Measurements from ENCODE around the gene MICOS13. TPM values are rescaled to one million over a fixed set of nuclear protein-coding genes. Genes with fewer than 3 reads are reported as not detected.

The MICOS13 gene
- total RNA-seq, 1 experiment from 2014 or later, result 32.5 TPM

DNA sequence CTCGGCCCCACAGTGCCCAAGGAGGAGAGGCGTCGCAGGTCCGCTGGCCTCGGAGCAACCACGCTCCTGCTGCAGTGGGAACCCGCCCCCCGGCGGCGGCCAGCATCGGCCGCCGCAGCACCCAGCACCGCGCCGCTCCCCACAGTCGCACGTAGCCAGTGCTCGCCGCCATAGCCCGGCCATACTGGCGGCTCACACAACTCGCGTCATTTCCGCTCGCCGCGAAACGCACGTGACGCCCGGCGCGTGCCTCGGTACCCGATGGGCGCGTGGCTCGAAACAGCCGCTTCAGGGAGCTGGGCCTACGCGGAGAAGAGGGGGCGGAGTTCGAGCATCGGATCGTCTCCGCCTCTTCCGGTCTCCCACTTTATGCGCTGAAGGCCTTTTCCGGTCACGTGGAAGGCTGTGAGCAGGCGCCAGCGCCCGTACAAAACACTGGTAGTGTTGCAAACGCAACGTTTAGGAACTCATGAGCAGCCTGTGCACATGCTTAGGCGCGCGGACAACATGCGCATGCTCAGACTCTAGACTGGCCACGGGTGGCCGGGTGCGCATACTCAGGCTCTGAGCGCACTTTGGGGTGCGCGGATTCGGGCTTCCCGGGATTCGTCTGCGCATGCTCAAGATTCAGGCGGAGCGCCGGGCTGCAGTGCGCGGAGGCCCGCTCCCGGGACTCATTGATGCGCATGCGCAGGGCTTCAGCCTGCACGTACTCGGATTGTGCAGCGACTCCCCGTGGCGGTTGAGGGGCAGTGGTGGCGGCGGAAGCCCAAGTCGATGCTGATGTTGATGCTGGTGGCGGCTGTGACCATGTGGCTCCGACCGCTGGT lies 39.9 kb upstream of the MICOS13 start, which contains the start of the genes CATSPERD and LONP1 (continued):
- TF ChIP-seq, protein P1, sequence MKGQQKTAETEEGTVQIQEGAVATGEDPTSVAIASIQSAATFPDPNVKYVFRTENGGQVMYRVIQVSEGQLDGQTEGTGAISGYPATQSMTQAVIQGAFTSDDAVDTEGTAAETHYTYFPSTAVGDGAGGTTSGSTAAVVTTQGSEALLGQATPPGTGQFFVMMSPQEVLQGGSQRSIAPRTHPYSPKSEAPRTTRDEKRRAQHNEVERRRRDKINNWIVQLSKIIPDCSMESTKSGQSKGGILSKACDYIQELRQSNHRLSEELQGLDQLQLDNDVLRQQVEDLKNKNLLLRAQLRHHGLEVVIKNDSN (CRISPR knock-in tag; IDR thresholded peaks at IDR 0.05), result peak; percentile 98
- TF ChIP-seq SP1 (CRISPR knock-in tag; conservative IDR thresholded peaks at IDR 0.05) (peak; percentile 99), NR1H2 (CRISPR knock-in tag; IDR thresholded peaks at IDR 0.05) (no peak), GABPB1 (CRISPR knock-in tag; IDR thresholded peaks at IDR 0.05) (peak; percentile 95), RORB (CRISPR knock-in tag; IDR thresholded peaks at IDR 0.05) (no peak), AFF4 (CRISPR knock-in tag; IDR thresholded peaks at IDR 0.05; ENCODE audit: borderline replicate concordance) (no peak), ZNF219 (CRISPR knock-in tag; IDR thresholded peaks at IDR 0.05; ENCODE audit: borderline replicate concordance) (no peak), TEAD1 (CRISPR knock-in tag; IDR thresholded peaks at IDR 0.05) (peak; percentile 85; the same call in 1 of the 2 replicates), JUN (CRISPR knock-in tag; IDR thresholded peaks at IDR 0.05) (no peak), ARID4B (CRISPR knock-in tag; IDR thresholded peaks at IDR 0.05; ENCODE audit: borderline replicate concordance) (0 out of 2 replicates have a peak, but pooled peaks have one; percentile 60), ELF4 (CRISPR knock-in tag; IDR thresholded peaks at IDR 0.05; ENCODE audit: low read depth) (no peak), JAZF1 (CRISPR knock-in tag; IDR thresholded peaks at IDR 0.05) (no peak)
- TF ChIP-seq, protein P2, sequence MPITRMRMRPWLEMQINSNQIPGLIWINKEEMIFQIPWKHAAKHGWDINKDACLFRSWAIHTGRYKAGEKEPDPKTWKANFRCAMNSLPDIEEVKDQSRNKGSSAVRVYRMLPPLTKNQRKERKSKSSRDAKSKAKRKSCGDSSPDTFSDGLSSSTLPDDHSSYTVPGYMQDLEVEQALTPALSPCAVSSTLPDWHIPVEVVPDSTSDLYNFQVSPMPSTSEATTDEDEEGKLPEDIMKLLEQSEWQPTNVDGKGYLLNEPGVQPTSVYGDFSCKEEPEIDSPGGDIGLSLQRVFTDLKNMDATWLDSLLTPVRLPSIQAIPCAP (CRISPR knock-in tag; IDR thresholded peaks at IDR 0.05), result no peak

GRCh38 chr19:5719274-5719960 lies 39.1 kb upstream of the MICOS13 start:
- TF ChIP-seq ARID4B (CRISPR knock-in tag; IDR thresholded peaks at IDR 0.05; ENCODE audit: borderline replicate concordance) (0 out of 2 replicates have a peak, but pooled peaks have one; percentile 9), CBFB (CRISPR knock-in tag; IDR thresholded peaks at IDR 0.05; ENCODE audit: low read depth) (no peak)
- DNase-seq (ENCODE audit: low spot score), result no peak
- peak overlapping the region; percentile 89 for H3K27ac Mint-ChIP-seq
- no peaks in the 10 kb centered on the region for H3K27me3 Mint-ChIP-seq (ENCODE audit: low read depth)
- CTCF ChIA-PET, result interaction anchor here (1.0 to 3.4 kb wide), 8 partner anchors 14 to 184 kb away, joined by 3 to 27 read pairs (median 4); partner anchors contain the start of genes NDUFA11 and RPL36
- peaks cover 16% of the 10 kb centered on the region for H3K4me1 Mint-ChIP-seq
- peak overlapping the region; percentile 97 for H3K4me3 Mint-ChIP-seq
- peaks cover 14% of the 10 kb centered on the region for H3K36me3 Mint-ChIP-seq
- no peak for ATAC-seq
- H3K9me3 Mint-ChIP-seq, result no peaks in the 10 kb centered on the region
- POLR2A ChIA-PET, result interaction anchor here (0.6 to 1.8 kb wide), 8 partner anchors 15 to 235 kb away, joined by 3 to 14 read pairs (median 4); partner anchors contain the start of genes DUS3L and RPL36
